ENCODE data around the gene SNAPC4.

The SNAPC4 gene

GRCh38 chr9:136367296-136368145, 32.4 kb downstream of the SNAPC4 start:
- no peak for DNase-seq

- no peak for DNase-seq
Observed at GRCh38 chr9:136366826-136367225, 33.1 kb downstream of the SNAPC4 start.

GRCh38 chr9:136365775-136366222, 34.2 kb downstream of the SNAPC4 start:
- DNase-seq: no peak

- DNase-seq: no peak
Observed at GRCh38 chr9:136364942-136365774, 34.8 kb downstream of the SNAPC4 start.

- no peak for DNase-seq
Observed at GRCh38 chr9:136363949-136364748, 35.8 kb downstream of the SNAPC4 start.

- peak; percentile 83 for DNase-seq
Observed at GRCh38 chr9:136363106-136363948, 36.6 kb downstream of the SNAPC4 start, which contains the start of gene DNLZ. Gene DNLZ, minus strand, starts transcription at chr9:136363744. Its CDS starts 30 bp downstream, at chr9:136363714.

GRCh38 chr9:136362450-136362784, 37.6 kb downstream of the SNAPC4 start:
- no peak for DNase-seq

GRCh38 chr9:136361754-136362449, 38.1 kb downstream of the SNAPC4 start:
- no peak for DNase-seq

GRCh38 chr9:136361047-136361753, 38.8 kb downstream of the SNAPC4 start:
- no peak for DNase-seq

- no peak for DNase-seq
Observed at GRCh38 chr9:136359774-136360718, 39.9 kb downstream of the SNAPC4 start.

- no peak for DNase-seq
Observed at GRCh38 chr9:136358888-136359287, 41.1 kb downstream of the SNAPC4 start.

GRCh38 chr9:136358016-136358415, 42.0 kb downstream of the SNAPC4 start:
- DNase-seq: no peak

GRCh38 chr9:136357202-136357725, 42.7 kb downstream of the SNAPC4 start:
- no peak for DNase-seq

GRCh38 chr9:136355616-136356557, 44.1 kb downstream of the SNAPC4 start:
- no peak for DNase-seq

- DNase-seq: no peak
Observed at GRCh38 chr9:136354592-136355085, 45.3 kb downstream of the SNAPC4 start.

- DNase-seq: no peak
Observed at GRCh38 chr9:136353757-136354488, 46.0 kb downstream of the SNAPC4 start.

GRCh38 chr9:136353088-136353487, 46.9 kb downstream of the SNAPC4 start:
- DNase-seq: no peak
